Endothelial cell of umbilical vein (primary cell): ENCODE data around the gene NUBPL. TPM values are rescaled to one million over a fixed set of nuclear protein-coding genes. Genes with fewer than 3 reads are reported as not detected.

Experiments
- BruUV-seq: library from RNA; stranded (reverse); fragments of 400-500 nt; replicated peaks from 2 replicates; lab custom pipeline; 2021; lab: Mats Ljungman, UMichigan
- CTCF ChIA-PET: fragments of 300-600, 350-600 bp; sonication (Branson Sonifier 250); formaldehyde crosslinking; loops from one replicate; lab custom pipeline; 2021; ENCODE audit warnings: antibody characterized with exemption, inconsistent platforms; lab: Charles Lee
- POLR2A ChIA-PET: fragments of 300-600, 350-600 bp; sonication (Branson Sonifier 250); formaldehyde crosslinking; loops from one replicate; lab custom pipeline; 2021; ENCODE audit warnings: antibody characterized with exemption, inconsistent platforms; lab: Charles Lee
- DNase-seq: peaks from one replicate; pipeline ENCODE4 v3.0.0-alpha.2; 2011; ENCODE audit warnings: low read depth, low spot score
- FAIRE-seq: peaks from 2 replicates; lab custom pipeline; 2011; peaks lifted over from hg19 to GRCh38; lab: Jason Lieb, UNC
- H2AFZ ChIP-seq: 2 replicates; pipeline ENCODE4 v1.6.0; 2012; ENCODE audit warnings: low read depth, low read length, control low read depth, inconsistent platforms
- H3K27ac ChIP-seq: 2 replicates; pipeline ENCODE4 v1.5.1; 2011; ENCODE audit warnings: low read depth, mild to moderate bottlenecking, control low read depth, low read length, moderate library complexity; ENCODE audit not compliant: insufficient read depth
- H3K27me3 ChIP-seq, 2 experiments: 2 replicates each; pipeline versions ENCODE4 v1.6.0 to v1.6.1; 2011; ENCODE audit warnings: low read length in 2 of 2, mixed read lengths in 1 of 2; ENCODE audit not compliant: control insufficient read depth in 2 of 2, insufficient read depth in 2 of 2
- H3K36me3 ChIP-seq, 2 experiments: 2 replicates in 1 of 2; 3 replicates in 1 of 2; pipeline ENCODE4 v1.5.1; 2011; ENCODE audit warnings: low read length in 2 of 2, mild to moderate bottlenecking in 1 of 2, moderate library complexity in 1 of 2; ENCODE audit not compliant: control insufficient read depth in 2 of 2, insufficient read depth in 2 of 2; ENCODE audit errors: extremely low read depth in 1 of 2
- H3K4me1 ChIP-seq: 3 replicates; pipeline ENCODE4 v1.5.1; 2011; ENCODE audit warnings: mild to moderate bottlenecking, low read length; ENCODE audit not compliant: control insufficient read depth, insufficient read depth; ENCODE audit errors: extremely low read depth
- H3K4me2 ChIP-seq: 2 replicates; pipeline ENCODE4 v1.6.1; 2011; ENCODE audit warnings: low read length, control low read depth, mixed read lengths; ENCODE audit not compliant: insufficient read depth
- H3K4me3 ChIP-seq, 3 experiments: fragments of 200-600 bp in 1 of 3; sonication (generic), shearing (Covaris generic) in 1 of 3; replicated peaks in 1 of 3; 2 replicates each; pipeline ENCODE4 v1.5.1; 2011 to 2016; ENCODE audit warnings: control low read depth in 3 of 3, low read length in 3 of 3, mild to moderate bottlenecking in 2 of 3, inconsistent platforms in 1 of 3, low read depth in 1 of 3, moderate library complexity in 1 of 3; ENCODE audit not compliant: insufficient read depth in 1 of 3
- H3K79me2 ChIP-seq: 2 replicates; pipeline ENCODE4 v1.6.0; 2012; ENCODE audit warnings: low read length, inconsistent platforms; ENCODE audit not compliant: control insufficient read depth, insufficient read depth
- H3K9ac ChIP-seq: replicated peaks from 2 replicates; pipeline ENCODE3; 2011; ENCODE audit warnings: low read length, control low read depth; ENCODE audit not compliant: insufficient read depth; ENCODE audit errors: extremely low read depth
- H3K9me1 ChIP-seq: replicated peaks from 3 replicates; pipeline ENCODE4 v1.6.0; 2011; ENCODE audit warnings: mild to moderate bottlenecking, low read length; ENCODE audit not compliant: control insufficient read depth, insufficient read depth; ENCODE audit errors: extremely low read depth
- H3K9me3 ChIP-seq: replicated peaks from 2 replicates; pipeline ENCODE4 v1.5.1; 2012; ENCODE audit warnings: low read length, inconsistent platforms; ENCODE audit not compliant: control insufficient read depth, insufficient read depth
- H4K20me1 ChIP-seq: replicated peaks from 2 replicates; pipeline ENCODE3; 2011; ENCODE audit warnings: mild to moderate bottlenecking, low read length; ENCODE audit not compliant: control insufficient read depth, insufficient read depth; ENCODE audit errors: extremely low read depth
- EZH2 ChIP-seq: IDR thresholded peaks from 2 replicates; pipeline ENCODE4 v1.6.1; 2012; ENCODE audit warnings: borderline replicate concordance, low read depth, mild to moderate bottlenecking, moderate library complexity, low read length, inconsistent platforms; ENCODE audit not compliant: severe bottlenecking
- FOS ChIP-seq: IDR thresholded peaks from 2 replicates; pipeline ENCODE4 v1.6.1; 2011; ENCODE audit warnings: mild to moderate bottlenecking, low read length, moderate library complexity, borderline replicate concordance; ENCODE audit not compliant: insufficient read depth
- JUN ChIP-seq: IDR thresholded peaks from 2 replicates; pipeline ENCODE4 v1.6.1; 2011; ENCODE audit warnings: borderline replicate concordance, low read depth; ENCODE audit not compliant: insufficient read length, insufficient read depth
- MYC ChIP-seq: IDR thresholded peaks from one replicate; pipeline ENCODE4 v1.6.1; 2011; ENCODE audit warnings: mild to moderate bottlenecking, low read depth, low read length
- POLR2A ChIP-seq: IDR thresholded peaks from 2 replicates; pipeline ENCODE4 v1.6.1; 2012; ENCODE audit warnings: low read depth, mild to moderate bottlenecking, control low read depth, low read length
- POLR2AphosphoS5 ChIP-seq: IDR thresholded peaks from 2 replicates; pipeline ENCODE4 v1.6.1; 2012; ENCODE audit warnings: low read depth, mild to moderate bottlenecking, control low read depth, low read length, moderate library complexity; ENCODE audit not compliant: insufficient read depth
- dilution Hi-C: fragments of 300-500 bp; cut with MboI; formaldehyde crosslinking; loops from one replicate; pipeline ENCODE4 v1.15.0; 2019; ENCODE audit warnings: low sequenced_read_pairs; ENCODE audit not compliant: extremely low pct_ligation_motif_present
- intact Hi-C: fragments of 100-400 bp; cut with micrococcal nuclease; formaldehyde crosslinking; loops from one replicate; pipeline ENCODE4 v1.10.0; 2022
- polyA plus RNA-seq, 4 experiments: library from polyadenylated mRNA; depleted of rRNA in 3 of 4; stranded (reverse) in 3 of 4; unstranded in 1 of 4; fragments of >200 nt; gene quantifications; 2 replicates each; pipeline versions ENCODE4 v1.2.1 to v1.2.3, GENCODE V29; 2011 to 2012; ENCODE audit warnings: missing spikeins in 1 of 4
- total RNA-seq: library from RNA; stranded (reverse); gene quantifications from 2 replicates; pipeline ENCODE4 v1.2.3, GENCODE V29; 2021
- TF ChIP-seq, protein P1 (sequence below), 2 donors: IDR thresholded peaks; 1 replicate in 1 of 2; 2 replicates in 1 of 2; pipeline ENCODE4 v1.5.1; 2011; ENCODE audit warnings: low read length in 2 of 2, mild to moderate bottlenecking in 2 of 2, moderate library complexity in 2 of 2, control low read depth in 1 of 2, inconsistent platforms in 1 of 2, low read depth in 1 of 2; ENCODE audit not compliant: insufficient read depth in 1 of 2; ENCODE audit errors: extremely low read depth in 1 of 2
- TF ChIP-seq, protein P2 (sequence below): IDR thresholded peaks from 2 replicates; pipeline ENCODE4 v1.6.1; 2011; ENCODE audit not compliant: insufficient read depth, insufficient read length

Gene NUBPL
- total and polyA plus RNA-seq, 2 donors (not counting 3 experiments of a cell fraction or from before 2014, with no cell fraction given): 2.1 to 12.3 TPM

DNA sequence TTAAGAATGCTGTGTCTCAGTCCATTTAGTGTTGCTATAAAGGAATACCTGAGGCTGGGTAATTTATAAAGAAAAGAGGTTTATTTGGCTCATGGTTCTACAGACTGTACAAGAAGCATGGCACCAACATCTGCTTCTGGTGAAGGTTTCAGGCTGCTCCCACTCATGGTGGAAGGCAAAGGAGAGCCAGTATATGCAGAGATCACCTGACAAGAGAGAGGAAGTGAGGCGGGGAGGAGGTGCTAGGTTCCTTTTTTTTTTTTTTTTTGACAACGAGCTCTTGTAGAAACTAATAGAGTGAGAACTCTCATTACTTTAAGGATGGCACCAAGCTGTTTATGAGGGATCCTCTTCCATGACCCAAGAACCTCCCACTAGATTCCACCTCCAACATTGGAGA is 121.6 kb downstream of the NUBPL start:
- CTCF ChIA-PET: interaction anchor here (0.7 kb wide), 1 partner anchor 1750 kb away, joined by 4 read pairs; no protein-coding TSS in a partner anchor
- dilution Hi-C loops: no loop called here
- BruUV-seq: no TSS peak

More for the DNA sequence above, 121.6 kb downstream of the NUBPL start:
- no peaks in the 10 kb centered on the region for H4K20me1 ChIP-seq
- no peaks in the 10 kb centered on the region for H3K9me1 ChIP-seq
- H3K4me1 ChIP-seq: no peaks in the 10 kb centered on the region
- H3K36me3 ChIP-seq: no peaks in the 10 kb centered on the region
- H2AFZ ChIP-seq: no peak overlapping the region
- H3K27ac ChIP-seq: no peak overlapping the region
- intact Hi-C loops: no loop called here
- H3K9ac ChIP-seq: no peak overlapping the region
- no peak for FAIRE-seq
- TF ChIP-seq FOS (no peak), MYC (no peak), POLR2A (no peak), EZH2 (no peak), JUN (no peak), POLR2AphosphoS5 (no peak)
- TF ChIP-seq, protein P1, sequence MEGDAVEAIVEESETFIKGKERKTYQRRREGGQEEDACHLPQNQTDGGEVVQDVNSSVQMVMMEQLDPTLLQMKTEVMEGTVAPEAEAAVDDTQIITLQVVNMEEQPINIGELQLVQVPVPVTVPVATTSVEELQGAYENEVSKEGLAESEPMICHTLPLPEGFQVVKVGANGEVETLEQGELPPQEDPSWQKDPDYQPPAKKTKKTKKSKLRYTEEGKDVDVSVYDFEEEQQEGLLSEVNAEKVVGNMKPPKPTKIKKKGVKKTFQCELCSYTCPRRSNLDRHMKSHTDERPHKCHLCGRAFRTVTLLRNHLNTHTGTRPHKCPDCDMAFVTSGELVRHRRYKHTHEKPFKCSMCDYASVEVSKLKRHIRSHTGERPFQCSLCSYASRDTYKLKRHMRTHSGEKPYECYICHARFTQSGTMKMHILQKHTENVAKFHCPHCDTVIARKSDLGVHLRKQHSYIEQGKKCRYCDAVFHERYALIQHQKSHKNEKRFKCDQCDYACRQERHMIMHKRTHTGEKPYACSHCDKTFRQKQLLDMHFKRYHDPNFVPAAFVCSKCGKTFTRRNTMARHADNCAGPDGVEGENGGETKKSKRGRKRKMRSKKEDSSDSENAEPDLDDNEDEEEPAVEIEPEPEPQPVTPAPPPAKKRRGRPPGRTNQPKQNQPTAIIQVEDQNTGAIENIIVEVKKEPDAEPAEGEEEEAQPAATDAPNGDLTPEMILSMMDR (IDR thresholded peaks at IDR 0.05; ENCODE audit: extremely low read depth in 1 of 2, insufficient read depth in 1 of 2, low read depth in 1 of 2, low read length in 2 of 2): no peak
- TF ChIP-seq, protein P2, sequence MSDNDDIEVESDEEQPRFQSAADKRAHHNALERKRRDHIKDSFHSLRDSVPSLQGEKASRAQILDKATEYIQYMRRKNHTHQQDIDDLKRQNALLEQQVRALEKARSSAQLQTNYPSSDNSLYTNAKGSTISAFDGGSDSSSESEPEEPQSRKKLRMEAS: no peak
- no peak overlapping the region for H3K4me3 ChIP-seq
- POLR2A ChIA-PET: no interaction called here
- H3K9me3 ChIP-seq: no peaks in the 10 kb centered on the region
- no peaks in the 10 kb centered on the region for H3K79me2 ChIP-seq
- DNase-seq: no peak
- H3K27me3 ChIP-seq: no peaks in the 10 kb centered on the region
- H3K4me2 ChIP-seq: no peak overlapping the region
